GM23338 (cell line): Measurements from ENCODE around the gene C17orf50. TPM values are rescaled to one million over a fixed set of nuclear protein-coding genes. Genes with fewer than 3 reads are reported as not detected.

Experiments used
- ATAC-seq: fragments of 200-7000 bp; cut with Tn5 transposase; 3 replicates; pipeline ENCODE4 v1.9.1; 2020
- DNase-seq: peaks from one replicate; pipeline ENCODE4 v3.0.0-alpha.2; 2015; ENCODE audit warnings: low spot score
- H2AFZ ChIP-seq: fragments of 200-600 bp; sonication (generic); 2 replicates; pipeline ENCODE4 v1.8.0; 2016; ENCODE audit warnings: antibody characterized with exemption, mild to moderate bottlenecking, moderate library complexity
- H3F3A ChIP-seq: fragments of 200-600 bp; sonication (generic); replicated peaks from 2 replicates; pipeline ENCODE4 v1.8.0; 2017; ENCODE audit warnings: antibody characterized with exemption, mixed run types, low read depth
- H3K27ac ChIP-seq: fragments of 200-600 bp; sonication (generic); 2 replicates; pipeline ENCODE4 v1.6.1; 2016; ENCODE audit warnings: low read depth
- H3K27me3 ChIP-seq: fragments of 200-600 bp; sonication (generic); 2 replicates; pipeline ENCODE4 v1.8.0; 2016; ENCODE audit warnings: mild to moderate bottlenecking, mixed run types, moderate library complexity; ENCODE audit not compliant: insufficient read depth
- H3K36me3 ChIP-seq: fragments of 200-600 bp; sonication (generic); 2 replicates; pipeline ENCODE4 v1.8.0; 2016; ENCODE audit warnings: mild to moderate bottlenecking; ENCODE audit not compliant: insufficient read depth
- H3K4me1 ChIP-seq: fragments of 200-600 bp; sonication (generic); 2 replicates; pipeline ENCODE4 v1.8.0; 2016; ENCODE audit warnings: mild to moderate bottlenecking, moderate library complexity; ENCODE audit not compliant: insufficient read depth
- H3K4me2 ChIP-seq: fragments of 200-600 bp; sonication (generic); 2 replicates; pipeline ENCODE4 v1.7.1; 2017; ENCODE audit warnings: mixed run types
- H3K4me3 ChIP-seq: fragments of 200-600 bp; sonication (generic); 2 replicates; pipeline ENCODE4 v1.6.1; 2016; ENCODE audit warnings: mixed run types
- H3K79me2 ChIP-seq: fragments of 200-600 bp; sonication (generic); replicated peaks from 2 replicates; pipeline ENCODE4 v1.8.0; 2017; ENCODE audit warnings: mild to moderate bottlenecking; ENCODE audit not compliant: insufficient read depth
- H3K9me2 ChIP-seq: fragments of 200-600 bp; sonication (generic); 2 replicates; pipeline ENCODE4 v1.8.0; 2017; ENCODE audit not compliant: insufficient read depth
- H4K20me1 ChIP-seq: fragments of 200-600 bp; sonication (generic); replicated peaks from 2 replicates; pipeline ENCODE4 v1.8.0; 2017; ENCODE audit warnings: mild to moderate bottlenecking; ENCODE audit not compliant: insufficient read depth
- H3K27ac Mint-ChIP-seq: 2 replicates; pipeline ENCODE4 v1.8.0; 2020; ENCODE audit warnings: inconsistent platforms, mild to moderate bottlenecking, moderate library complexity, mixed read lengths
- H3K27me3 Mint-ChIP-seq: 3 replicates; pipeline ENCODE4 v1.8.0; 2022; ENCODE audit warnings: low read depth, mild to moderate bottlenecking, moderate library complexity, mixed read lengths, inconsistent platforms; ENCODE audit not compliant: insufficient read depth, poor library complexity
- H3K36me3 Mint-ChIP-seq: 3 replicates; pipeline ENCODE4 v1.8.0; 2021; ENCODE audit warnings: low read depth, mild to moderate bottlenecking, inconsistent platforms, moderate library complexity, mixed read lengths
- H3K4me1 Mint-ChIP-seq: 3 replicates; pipeline ENCODE4 v1.8.0; 2020; ENCODE audit warnings: mild to moderate bottlenecking, inconsistent platforms, mixed read lengths
- H3K4me3 Mint-ChIP-seq: 3 replicates; pipeline ENCODE4 v1.8.0; 2021; ENCODE audit warnings: moderate library complexity, mild to moderate bottlenecking, inconsistent platforms, mixed read lengths
- H3K9me3 Mint-ChIP-seq: 3 replicates; pipeline ENCODE4 v1.8.0; 2020; ENCODE audit warnings: moderate library complexity, mild to moderate bottlenecking, inconsistent platforms, mixed read lengths
- CREB1 ChIP-seq: fragments of 250-450 bp; sonication (Bioruptor Pico); IDR thresholded peaks from 2 replicates; pipeline ENCODE4 v1.5.0; 2020; ENCODE audit warnings: low read depth, mild to moderate bottlenecking, moderate library complexity
- EZH2 ChIP-seq: fragments of 200-600 bp; sonication (generic); IDR thresholded peaks from one replicate; pipeline ENCODE4 v1.8.0; 2017; ENCODE audit warnings: antibody characterized with exemption, mild to moderate bottlenecking, low read depth; ENCODE audit not compliant: unreplicated experiment
- JUNB ChIP-seq: IDR thresholded peaks from one replicate; pipeline ENCODE4 v1.6.1; 2016; ENCODE audit warnings: antibody characterized with exemption; ENCODE audit not compliant: unreplicated experiment
- NANOG ChIP-seq: IDR thresholded peaks from 2 replicates; pipeline ENCODE4 v1.6.1; 2016; ENCODE audit warnings: antibody characterized with exemption, borderline replicate concordance
- POLR2AphosphoS5 ChIP-seq: IDR thresholded peaks from 2 replicates; pipeline ENCODE4 v1.6.1; 2016; ENCODE audit warnings: antibody characterized with exemption, low read depth
- STAT1 ChIP-seq: IDR thresholded peaks from one replicate; pipeline ENCODE4 v1.6.1; 2016; ENCODE audit warnings: antibody characterized with exemption; ENCODE audit not compliant: unreplicated experiment
- ZNF114 ChIP-seq: fragments of 250-450 bp; sonication (Bioruptor Pico); IDR thresholded peaks from 2 replicates; pipeline ENCODE4 v1.5.0; 2020; ENCODE audit warnings: mild to moderate bottlenecking, moderate library complexity
- polyA plus RNA-seq: library from polyadenylated mRNA; unstranded; fragments of >200 nt; fragmentation: Nextera tagmentation; extraction: Ambion mirVana; gene quantifications from 2 replicates; pipeline ENCODE4 v1.2.1, GENCODE V29; 2016
- total RNA-seq: library from RNA; depleted of rRNA; stranded (reverse); fragments of >200 nt; shearing (Covaris generic); gene quantifications from 2 replicates; pipeline ENCODE4 v1.2.3, GENCODE V29; 2014
- TF ChIP-seq, protein P1 (sequence below), 2 experiments: fragments of 200-600 bp in 1 of 2; sonication (generic) in 1 of 2; conservative IDR thresholded peaks; 2 replicates each; pipeline versions ENCODE4 v1.5.1 to v1.6.1; 2016 to 2017; ENCODE audit warnings: antibody characterized with exemption in 2 of 2, low read depth in 2 of 2, mild to moderate bottlenecking in 2 of 2, moderate library complexity in 1 of 2
- TF ChIP-seq, protein P2 (sequence below): IDR thresholded peaks from one replicate; pipeline ENCODE4 v1.6.1; 2018; ENCODE audit warnings: antibody characterized with exemption; ENCODE audit not compliant: unreplicated experiment
- TF ChIP-seq, protein P3 (sequence below): fragments of 250-450 bp; sonication (Bioruptor Pico); IDR thresholded peaks from 2 replicates; pipeline ENCODE4 v1.5.0; 2020; ENCODE audit warnings: mild to moderate bottlenecking, moderate library complexity

Gene C17orf50
- total and polyA plus RNA-seq, 2 experiments from 2014 or later, result 0.74 to 1.6 TPM

DNA sequence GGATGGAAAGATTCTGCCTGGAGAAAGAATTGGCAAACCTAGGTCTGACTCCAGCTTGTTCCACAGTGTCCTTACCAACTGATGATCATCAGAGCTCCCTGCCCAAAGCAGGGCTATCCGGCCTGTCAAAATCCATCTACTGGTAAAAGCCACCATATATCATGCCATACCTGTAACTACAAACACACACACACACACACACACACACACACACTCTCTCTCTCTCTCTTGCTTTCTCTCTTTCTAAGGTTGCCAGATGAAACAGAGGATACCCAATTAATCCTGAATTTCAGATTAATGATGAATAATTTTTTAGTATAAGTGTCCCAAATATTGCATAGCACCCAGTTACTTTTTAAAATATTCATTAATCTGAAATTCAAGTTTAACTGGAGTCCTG lies 36.3 kb downstream of the C17orf50 start (continued):
- TF ChIP-seq, protein P1, sequence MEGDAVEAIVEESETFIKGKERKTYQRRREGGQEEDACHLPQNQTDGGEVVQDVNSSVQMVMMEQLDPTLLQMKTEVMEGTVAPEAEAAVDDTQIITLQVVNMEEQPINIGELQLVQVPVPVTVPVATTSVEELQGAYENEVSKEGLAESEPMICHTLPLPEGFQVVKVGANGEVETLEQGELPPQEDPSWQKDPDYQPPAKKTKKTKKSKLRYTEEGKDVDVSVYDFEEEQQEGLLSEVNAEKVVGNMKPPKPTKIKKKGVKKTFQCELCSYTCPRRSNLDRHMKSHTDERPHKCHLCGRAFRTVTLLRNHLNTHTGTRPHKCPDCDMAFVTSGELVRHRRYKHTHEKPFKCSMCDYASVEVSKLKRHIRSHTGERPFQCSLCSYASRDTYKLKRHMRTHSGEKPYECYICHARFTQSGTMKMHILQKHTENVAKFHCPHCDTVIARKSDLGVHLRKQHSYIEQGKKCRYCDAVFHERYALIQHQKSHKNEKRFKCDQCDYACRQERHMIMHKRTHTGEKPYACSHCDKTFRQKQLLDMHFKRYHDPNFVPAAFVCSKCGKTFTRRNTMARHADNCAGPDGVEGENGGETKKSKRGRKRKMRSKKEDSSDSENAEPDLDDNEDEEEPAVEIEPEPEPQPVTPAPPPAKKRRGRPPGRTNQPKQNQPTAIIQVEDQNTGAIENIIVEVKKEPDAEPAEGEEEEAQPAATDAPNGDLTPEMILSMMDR (conservative IDR thresholded peaks at IDR 0.05; ENCODE audit: low read depth in 2 of 2), result no peak
- TF ChIP-seq, protein P2, sequence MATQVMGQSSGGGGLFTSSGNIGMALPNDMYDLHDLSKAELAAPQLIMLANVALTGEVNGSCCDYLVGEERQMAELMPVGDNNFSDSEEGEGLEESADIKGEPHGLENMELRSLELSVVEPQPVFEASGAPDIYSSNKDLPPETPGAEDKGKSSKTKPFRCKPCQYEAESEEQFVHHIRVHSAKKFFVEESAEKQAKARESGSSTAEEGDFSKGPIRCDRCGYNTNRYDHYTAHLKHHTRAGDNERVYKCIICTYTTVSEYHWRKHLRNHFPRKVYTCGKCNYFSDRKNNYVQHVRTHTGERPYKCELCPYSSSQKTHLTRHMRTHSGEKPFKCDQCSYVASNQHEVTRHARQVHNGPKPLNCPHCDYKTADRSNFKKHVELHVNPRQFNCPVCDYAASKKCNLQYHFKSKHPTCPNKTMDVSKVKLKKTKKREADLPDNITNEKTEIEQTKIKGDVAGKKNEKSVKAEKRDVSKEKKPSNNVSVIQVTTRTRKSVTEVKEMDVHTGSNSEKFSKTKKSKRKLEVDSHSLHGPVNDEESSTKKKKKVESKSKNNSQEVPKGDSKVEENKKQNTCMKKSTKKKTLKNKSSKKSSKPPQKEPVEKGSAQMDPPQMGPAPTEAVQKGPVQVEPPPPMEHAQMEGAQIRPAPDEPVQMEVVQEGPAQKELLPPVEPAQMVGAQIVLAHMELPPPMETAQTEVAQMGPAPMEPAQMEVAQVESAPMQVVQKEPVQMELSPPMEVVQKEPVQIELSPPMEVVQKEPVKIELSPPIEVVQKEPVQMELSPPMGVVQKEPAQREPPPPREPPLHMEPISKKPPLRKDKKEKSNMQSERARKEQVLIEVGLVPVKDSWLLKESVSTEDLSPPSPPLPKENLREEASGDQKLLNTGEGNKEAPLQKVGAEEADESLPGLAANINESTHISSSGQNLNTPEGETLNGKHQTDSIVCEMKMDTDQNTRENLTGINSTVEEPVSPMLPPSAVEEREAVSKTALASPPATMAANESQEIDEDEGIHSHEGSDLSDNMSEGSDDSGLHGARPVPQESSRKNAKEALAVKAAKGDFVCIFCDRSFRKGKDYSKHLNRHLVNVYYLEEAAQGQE, result no peak
- no peak for TF ChIP-seq NANOG
- TF ChIP-seq CREB1 (CRISPR knock-in tag), result no peak

DNA sequence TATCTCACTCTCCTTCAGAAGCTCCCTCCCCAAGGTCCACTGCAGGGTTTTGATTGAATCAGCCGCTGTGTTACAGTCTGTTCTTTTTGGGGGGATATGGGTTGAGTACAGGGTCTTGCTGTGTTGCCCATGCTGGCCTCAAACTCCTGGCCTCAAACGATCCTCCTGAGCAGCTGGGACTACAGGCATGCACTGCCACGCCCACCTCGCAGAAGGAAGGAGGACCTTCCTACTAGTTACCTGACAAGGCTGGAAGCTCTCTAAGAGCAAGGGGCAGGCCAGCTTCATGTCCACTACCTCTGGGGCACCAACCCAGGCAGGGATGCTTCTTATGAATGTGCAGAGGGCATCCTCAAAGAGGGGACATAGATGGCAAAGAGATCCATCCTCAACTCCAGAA lies 36.7 kb downstream of the C17orf50 start:
- Histone ChIP-seq H2AFZ (no peak overlapping the region), H3K27me3 (peaks cover 62% of the 10 kb centered on the region)
- peaks cover 10% of the 10 kb centered on the region; the same call in 2 of the 3 replicates for H3K4me1 Mint-ChIP-seq
- TF ChIP-seq ZNF114 (CRISPR knock-in tag) (no peak), POLR2AphosphoS5 (no peak), STAT1 (no peak), CREB1 (CRISPR knock-in tag) (no peak), EZH2 (no peak), JUNB (no peak)
- TF ChIP-seq, protein P2, result no peak
- TF ChIP-seq, protein P3, sequence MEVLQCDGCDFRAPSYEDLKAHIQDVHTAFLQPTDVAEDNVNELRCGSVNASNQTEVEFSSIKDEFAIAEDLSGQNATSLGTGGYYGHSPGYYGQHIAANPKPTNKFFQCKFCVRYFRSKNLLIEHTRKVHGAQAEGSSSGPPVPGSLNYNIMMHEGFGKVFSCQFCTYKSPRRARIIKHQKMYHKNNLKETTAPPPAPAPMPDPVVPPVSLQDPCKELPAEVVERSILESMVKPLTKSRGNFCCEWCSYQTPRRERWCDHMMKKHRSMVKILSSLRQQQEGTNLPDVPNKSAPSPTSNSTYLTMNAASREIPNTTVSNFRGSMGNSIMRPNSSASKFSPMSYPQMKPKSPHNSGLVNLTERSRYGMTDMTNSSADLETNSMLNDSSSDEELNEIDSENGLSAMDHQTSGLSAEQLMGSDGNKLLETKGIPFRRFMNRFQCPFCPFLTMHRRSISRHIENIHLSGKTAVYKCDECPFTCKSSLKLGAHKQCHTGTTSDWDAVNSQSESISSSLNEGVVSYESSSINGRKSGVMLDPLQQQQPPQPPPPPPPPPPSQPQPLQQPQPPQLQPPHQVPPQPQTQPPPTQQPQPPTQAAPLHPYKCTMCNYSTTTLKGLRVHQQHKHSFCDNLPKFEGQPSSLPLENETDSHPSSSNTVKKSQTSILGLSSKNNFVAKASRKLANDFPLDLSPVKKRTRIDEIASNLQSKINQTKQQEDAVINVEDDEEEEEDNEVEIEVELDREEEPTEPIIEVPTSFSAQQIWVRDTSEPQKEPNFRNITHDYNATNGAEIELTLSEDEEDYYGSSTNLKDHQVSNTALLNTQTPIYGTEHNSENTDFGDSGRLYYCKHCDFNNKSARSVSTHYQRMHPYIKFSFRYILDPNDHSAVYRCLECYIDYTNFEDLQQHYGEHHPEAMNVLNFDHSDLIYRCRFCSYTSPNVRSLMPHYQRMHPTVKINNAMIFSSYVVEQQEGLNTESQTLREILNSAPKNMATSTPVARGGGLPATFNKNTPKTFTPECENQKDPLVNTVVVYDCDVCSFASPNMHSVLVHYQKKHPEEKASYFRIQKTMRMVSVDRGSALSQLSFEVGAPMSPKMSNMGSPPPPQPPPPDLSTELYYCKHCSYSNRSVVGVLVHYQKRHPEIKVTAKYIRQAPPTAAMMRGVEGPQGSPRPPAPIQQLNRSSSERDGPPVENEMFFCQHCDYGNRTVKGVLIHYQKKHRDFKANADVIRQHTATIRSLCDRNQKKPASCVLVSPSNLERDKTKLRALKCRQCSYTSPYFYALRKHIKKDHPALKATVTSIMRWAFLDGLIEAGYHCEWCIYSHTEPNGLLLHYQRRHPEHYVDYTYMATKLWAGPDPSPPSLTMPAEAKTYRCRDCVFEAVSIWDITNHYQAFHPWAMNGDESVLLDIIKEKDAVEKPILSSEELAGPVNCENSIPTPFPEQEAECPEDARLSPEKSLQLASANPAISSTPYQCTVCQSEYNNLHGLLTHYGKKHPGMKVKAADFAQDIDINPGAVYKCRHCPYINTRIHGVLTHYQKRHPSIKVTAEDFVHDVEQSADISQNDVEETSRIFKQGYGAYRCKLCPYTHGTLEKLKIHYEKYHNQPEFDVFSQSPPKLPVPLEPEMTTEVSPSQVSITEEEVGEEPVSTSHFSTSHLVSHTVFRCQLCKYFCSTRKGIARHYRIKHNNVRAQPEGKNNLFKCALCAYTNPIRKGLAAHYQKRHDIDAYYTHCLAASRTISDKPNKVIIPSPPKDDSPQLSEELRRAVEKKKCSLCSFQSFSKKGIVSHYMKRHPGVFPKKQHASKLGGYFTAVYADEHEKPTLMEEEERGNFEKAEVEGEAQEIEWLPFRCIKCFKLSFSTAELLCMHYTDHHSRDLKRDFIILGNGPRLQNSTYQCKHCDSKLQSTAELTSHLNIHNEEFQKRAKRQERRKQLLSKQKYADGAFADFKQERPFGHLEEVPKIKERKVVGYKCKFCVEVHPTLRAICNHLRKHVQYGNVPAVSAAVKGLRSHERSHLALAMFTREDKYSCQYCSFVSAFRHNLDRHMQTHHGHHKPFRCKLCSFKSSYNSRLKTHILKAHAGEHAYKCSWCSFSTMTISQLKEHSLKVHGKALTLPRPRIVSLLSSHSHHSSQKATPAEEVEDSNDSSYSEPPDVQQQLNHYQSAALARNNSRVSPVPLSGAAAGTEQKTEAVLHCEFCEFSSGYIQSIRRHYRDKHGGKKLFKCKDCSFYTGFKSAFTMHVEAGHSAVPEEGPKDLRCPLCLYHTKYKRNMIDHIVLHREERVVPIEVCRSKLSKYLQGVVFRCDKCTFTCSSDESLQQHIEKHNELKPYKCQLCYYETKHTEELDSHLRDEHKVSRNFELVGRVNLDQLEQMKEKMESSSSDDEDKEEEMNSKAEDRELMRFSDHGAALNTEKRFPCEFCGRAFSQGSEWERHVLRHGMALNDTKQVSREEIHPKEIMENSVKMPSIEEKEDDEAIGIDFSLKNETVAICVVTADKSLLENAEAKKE (CRISPR knock-in tag), result no peak

More for the DNA sequence above, 36.7 kb downstream of the C17orf50 start:
- Histone ChIP-seq H3K4me2 (no peak overlapping the region), H3K79me2 (no peaks in the 10 kb centered on the region), H3K36me3 (no peaks in the 10 kb centered on the region), H3F3A (peaks cover 11% of the 10 kb centered on the region), H3K27ac (no peak overlapping the region), H4K20me1 (no peaks in the 10 kb centered on the region), H3K4me3 (no peak overlapping the region), H3K4me1 (0 out of 2 replicates have a peak, but pooled peaks cover 5% of the 10 kb centered on the region), H3K9me2 (no peaks in the 10 kb centered on the region)
- Mint-ChIP-seq H3K36me3 (no peaks in the 10 kb centered on the region; the same call in 2 of the 3 replicates), H3K27ac (no peak overlapping the region), H3K27me3 (peaks cover 52% of the 10 kb centered on the region), H3K9me3 (no peaks in the 10 kb centered on the region), H3K4me3 (no peak overlapping the region)
- ATAC-seq, result no peak
- no peak for DNase-seq
